Fibroblast of skin of left quadriceps (primary cell): ENCODE data around the gene PTPA.

Source experiments
- DNase-seq, 2 experiments: peaks; one replicate each; pipeline ENCODE4 v3.0.0-alpha.2; 2013; ENCODE audit warnings: low read depth in 2 of 2

Gene PTPA

GRCh38 chr9:129081388-129081904 lies 29.8 kb upstream of the PTPA start:
- no peak for DNase-seq

GRCh38 chr9:129084087-129084486 lies 27.1 kb upstream of the PTPA start:
- DNase-seq, result no peak

- no peak for DNase-seq
Measured at GRCh38 chr9:129089246-129089645, 22.0 kb upstream of the PTPA start.

- no peak for DNase-seq
Measured at GRCh38 chr9:129093602-129094386, 17.4 kb upstream of the PTPA start.

GRCh38 chr9:129094387-129095169 lies 16.6 kb upstream of the PTPA start:
- DNase-seq, result no peak

GRCh38 chr9:129095170-129095667 lies 16.0 kb upstream of the PTPA start:
- no peak for DNase-seq

- DNase-seq, result no peak
Measured at GRCh38 chr9:129095908-129096307, 15.3 kb upstream of the PTPA start.

- no peak for DNase-seq
Measured at GRCh38 chr9:129097671-129098306, 13.4 kb upstream of the PTPA start.

- no peak for DNase-seq
Measured at GRCh38 chr9:129098328-129098727, 12.9 kb upstream of the PTPA start.

- DNase-seq, result no peak
Measured at GRCh38 chr9:129100383-129101169, 10.6 kb upstream of the PTPA start.

GRCh38 chr9:129101279-129101678 lies 9.9 kb upstream of the PTPA start:
- no peak for DNase-seq

GRCh38 chr9:129102095-129102525 lies 9.1 kb upstream of the PTPA start:
- DNase-seq, result no peak

- no peak for DNase-seq
Measured at GRCh38 chr9:129102791-129103594, 8.2 kb upstream of the PTPA start.

- DNase-seq, result no peak
Measured at GRCh38 chr9:129103595-129103965, 7.6 kb upstream of the PTPA start.

- DNase-seq, result no peak
Measured at GRCh38 chr9:129104051-129104450, 7.2 kb upstream of the PTPA start.

GRCh38 chr9:129105857-129106694 lies 5.1 kb upstream of the PTPA start:
- DNase-seq, result no peak

- no peak for DNase-seq
Measured at GRCh38 chr9:129107651-129108050, 3.6 kb upstream of the PTPA start.

GRCh38 chr9:129108083-129108804 lies 3.0 kb upstream of the PTPA start:
- no peak for DNase-seq
